ENCODE results near the gene CDIPT. TPM values are rescaled to one million over a fixed set of nuclear protein-coding genes. Genes with fewer than 3 reads are reported as not detected.

The CDIPT gene
- polyA plus RNA-seq, 1 experiment, result 89.9 TPM

GRCh38 chr16:29821643-29822115, 41.3 kb downstream of the CDIPT start:
- H3K27me3 ChIP-seq (ENCODE audit: control insufficient read depth, insufficient read depth, low read length), result no peaks in the 10 kb centered on the region
- DNase-seq (ENCODE audit: low read depth, low spot score), result no peak
- no peak for TF ChIP-seq CTCF (IDR thresholded peaks at IDR 0.05; ENCODE audit: low read depth, low read length)
- ChIA-PET POLR2A (interaction anchor here (0.8 to 0.9 kb wide), 2 partner anchors 14 to 17 kb away, joined by 5 to 6 read pairs; no protein-coding TSS in a partner anchor), CTCF (interaction anchor here (0.5 to 1.7 kb wide), 3 partner anchors 27 to 411 kb away, joined by 3 to 7 read pairs (median 4); no protein-coding TSS in a partner anchor)
- H3K9me3 ChIP-seq (ENCODE audit: control insufficient read depth, insufficient read depth, low read length), result no peaks in the 10 kb centered on the region; the same call in 1 of the 2 replicates
- H3K4me3 ChIP-seq (ENCODE audit: low read depth, low read length), result peak overlapping the region; percentile 93
- peak overlapping the region; percentile 92 for H3K27ac ChIP-seq (ENCODE audit: low read depth, low read length)

GRCh38 chr16:29820730-29821642, 42.0 kb downstream of the CDIPT start:
- peak overlapping the region; percentile 92 for H3K27ac ChIP-seq (ENCODE audit: low read depth, low read length)
- ChIA-PET CTCF (interaction anchor here (0.5 to 5.6 kb wide), 4 partner anchors 13 to 28 kb away, joined by 3 to 41 read pairs (median 6); no protein-coding TSS in a partner anchor), POLR2A (interaction anchor here (0.8 to 1.1 kb wide), 3 partner anchors 13 to 78 kb away, joined by 4 to 5 read pairs (median 5); partner anchors contain the start of gene SEZ6L2)
- no peaks in the 10 kb centered on the region; the same call in 1 of the 2 replicates for H3K9me3 ChIP-seq (ENCODE audit: control insufficient read depth, insufficient read depth, low read length)
- no peaks in the 10 kb centered on the region for H3K27me3 ChIP-seq (ENCODE audit: control insufficient read depth, insufficient read depth, low read length)
- no peak for TF ChIP-seq CTCF (IDR thresholded peaks at IDR 0.05; ENCODE audit: low read depth, low read length)
- no peak for DNase-seq (ENCODE audit: low read depth, low spot score)
- peak overlapping the region; percentile 93 for H3K4me3 ChIP-seq (ENCODE audit: low read depth, low read length)

- ChIA-PET CTCF (interaction anchor here (1.2 to 5.6 kb wide), 2 partner anchors 12 to 28 kb away, joined by 3 to 41 read pairs; no protein-coding TSS in a partner anchor), POLR2A (interaction anchor here (0.8 to 1.1 kb wide), 5 partner anchors 8 to 80 kb away, joined by 3 to 5 read pairs (median 4); partner anchors contain the start of genes ASPHD1, PRRT2 and SEZ6L2)
- DNase-seq (ENCODE audit: low read depth, low spot score), result no peak
- no peak for TF ChIP-seq CTCF (IDR thresholded peaks at IDR 0.05; ENCODE audit: low read depth, low read length)
- Histone ChIP-seq H3K4me3 (ENCODE audit: low read depth, low read length) (peak within 1 kb of the TSS; percentile 93), H3K27me3 (ENCODE audit: control insufficient read depth, insufficient read depth, low read length) (no peaks in the 10 kb centered on the region), H3K9me3 (ENCODE audit: control insufficient read depth, insufficient read depth, low read length) (no peaks in the 10 kb centered on the region; the same call in 1 of the 2 replicates), H3K27ac (ENCODE audit: low read depth, low read length) (peak within 1 kb of the TSS; percentile 92)
Measured at GRCh38 chr16:29820271-29820701, 42.7 kb downstream of the CDIPT start, which contains the start of gene MVP. Gene MVP (plus strand): TSS chr16:29820462. CDS start chr16:29830550, 10,088 bp downstream.

- POLR2A ChIA-PET, result interaction anchor here (0.8 to 1.1 kb wide), 4 partner anchors 7 to 81 kb away, joined by 3 to 5 read pairs (median 4); partner anchors contain the start of genes ASPHD1 and PRRT2
- CTCF ChIA-PET, result interaction anchor here (1.2 to 5.6 kb wide), 2 partner anchors 12 to 29 kb away, joined by 3 to 41 read pairs; no protein-coding TSS in a partner anchor
- H3K27me3 ChIP-seq (ENCODE audit: control insufficient read depth, insufficient read depth, low read length), result no peaks in the 10 kb centered on the region
- no peak for DNase-seq (ENCODE audit: low read depth, low spot score)
- H3K9me3 ChIP-seq (ENCODE audit: control insufficient read depth, insufficient read depth, low read length), result no peaks in the 10 kb centered on the region; the same call in 1 of the 2 replicates
- peak overlapping the region; percentile 37 for H3K4me3 ChIP-seq (ENCODE audit: low read depth, low read length)
- H3K27ac ChIP-seq (ENCODE audit: low read depth, low read length), result no peak overlapping the region
- TF ChIP-seq CTCF (IDR thresholded peaks at IDR 0.05; ENCODE audit: low read depth, low read length), result no peak
Measured at GRCh38 chr16:29819506-29819905, 43.5 kb downstream of the CDIPT start.

All from AG04450 (cell line).